ENCODE data around the gene GPC6. TPM values are rescaled to one million over a fixed set of nuclear protein-coding genes. Genes with fewer than 3 reads are reported as not detected.

The GPC6 gene
- total RNA-seq, 4 donors from 2014 or later: 13.7 to 21.7 (median 16.5) TPM

DNA sequence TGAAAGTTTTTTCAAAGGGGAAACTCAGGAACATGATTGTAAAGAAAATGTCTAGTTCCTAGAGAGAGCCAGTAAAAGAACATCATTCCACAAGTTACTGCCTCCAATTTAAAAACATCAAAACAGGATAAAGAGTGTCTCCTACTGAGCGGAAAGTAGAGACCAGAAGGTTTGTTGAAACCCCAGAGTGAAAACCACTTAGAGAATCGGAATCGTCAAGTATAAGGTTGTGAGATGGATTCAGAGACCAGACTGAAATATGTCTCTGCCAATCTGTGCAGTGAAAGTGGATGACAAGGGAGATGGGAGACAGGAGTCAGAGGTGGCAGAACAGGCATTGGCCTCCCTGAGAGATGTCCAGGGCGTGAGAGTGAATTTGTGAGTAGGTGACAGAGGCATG, 133.4 kb downstream of the GPC6 start:
- H3K9me3 ChIP-seq: no peaks in the 10 kb centered on the region
- no peak for TF ChIP-seq POLR2AphosphoS5 (IDR thresholded peaks at IDR 0.05)
- TF ChIP-seq CTCF (IDR thresholded peaks at IDR 0.05): no peak
- no peak for TF ChIP-seq EP300 (IDR thresholded peaks at IDR 0.05)
- TF ChIP-seq POLR2A (IDR thresholded peaks at IDR 0.05): no peak
- H3K36me3 ChIP-seq: no peaks in the 10 kb centered on the region
- H3K27ac ChIP-seq: no peak overlapping the region
- H3K27me3 ChIP-seq: no peaks in the 10 kb centered on the region
- WGBS, 2 donors (ENCODE audit: low coverage in 1 of 2): 98% methylated on average over 4 of the region's 4 CpGs; no CpG with 5 or more reads in 1 of the 2 donors
- ATAC-seq: no peak
- H3K4me3 ChIP-seq: no peak overlapping the region
- H3K4me1 ChIP-seq: no peaks in the 10 kb centered on the region

DNA sequence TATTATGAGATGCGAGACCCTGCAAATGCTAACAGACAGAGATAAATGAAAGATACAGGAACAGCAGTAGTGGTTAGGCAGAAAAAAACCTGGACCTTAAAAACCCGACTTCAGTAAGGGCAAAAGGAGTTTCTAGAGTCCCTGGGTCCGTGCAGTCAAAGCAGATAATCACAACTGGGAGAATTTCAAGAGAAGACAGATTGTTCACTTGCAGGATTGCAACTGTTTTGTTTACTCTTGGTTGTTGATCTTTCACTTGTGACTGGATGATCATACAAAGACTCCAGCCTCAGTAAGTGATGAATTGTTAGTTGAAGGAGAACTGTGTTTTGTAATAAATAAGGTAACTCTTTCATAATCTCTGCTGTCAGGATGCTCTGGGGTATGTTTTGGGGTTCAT, 135.1 kb downstream of the GPC6 start:
- H3K9me3 ChIP-seq: no peaks in the 10 kb centered on the region
- H3K4me1 ChIP-seq: no peaks in the 10 kb centered on the region
- no peaks in the 10 kb centered on the region for H3K36me3 ChIP-seq
- no peaks in the 10 kb centered on the region for H3K27me3 ChIP-seq
- ATAC-seq: no peak
- TF ChIP-seq POLR2AphosphoS5 (IDR thresholded peaks at IDR 0.05): no peak
- no peak overlapping the region for H3K27ac ChIP-seq
- 36 to 43% methylated on average over 3 of the region's 3 CpGs for WGBS, 2 donors (ENCODE audit: low coverage in 1 of 2)
- no peak overlapping the region for H3K4me3 ChIP-seq

GRCh38 chr13:93364166-93364565, 137.6 kb downstream of the GPC6 start:
- Histone ChIP-seq H3K27me3 (no peaks in the 10 kb centered on the region), H3K4me3 (no peak overlapping the region), H3K9me3 (no peaks in the 10 kb centered on the region), H3K4me1 (no peaks in the 10 kb centered on the region), H3K27ac (no peak overlapping the region), H3K36me3 (no peaks in the 10 kb centered on the region)
- ATAC-seq: no peak
- TF ChIP-seq POLR2AphosphoS5 (IDR thresholded peaks at IDR 0.05): no peak
- no peak for TF ChIP-seq CTCF (IDR thresholded peaks at IDR 0.05)
- no peak for TF ChIP-seq EP300 (IDR thresholded peaks at IDR 0.05)
- TF ChIP-seq POLR2A (IDR thresholded peaks at IDR 0.05): no peak
- 76 to 88% methylated on average over 3 to 5 of the region's 5 CpGs for WGBS, 2 donors (ENCODE audit: low coverage in 1 of 2)

DNA sequence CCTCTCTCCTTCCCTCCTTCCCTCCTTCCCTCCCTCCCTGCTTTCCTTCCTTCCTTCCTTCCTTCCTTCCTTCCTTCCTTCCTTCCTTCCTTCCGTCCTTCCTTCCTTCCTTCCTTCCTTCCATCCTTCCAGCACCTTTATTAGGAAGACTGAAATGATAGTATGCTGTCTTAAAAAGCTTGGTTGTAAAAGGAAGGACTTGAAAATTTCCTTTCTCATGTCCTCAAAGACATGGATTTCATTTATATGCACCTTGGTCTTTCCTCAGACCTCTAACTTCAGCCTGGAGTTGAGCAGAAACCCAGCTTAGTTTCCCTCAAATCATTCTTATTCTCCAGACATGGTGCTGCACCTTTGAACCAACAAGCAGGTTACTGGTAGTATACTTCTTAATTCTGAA, 141.7 kb downstream of the GPC6 start:
- WGBS, 2 donors (ENCODE audit: low coverage in 1 of 2): 80% methylated on average over 1 of the region's 1 CpG; no CpG with 5 or more reads in 1 of the 2 donors
- Histone ChIP-seq H3K27ac (no peak overlapping the region), H3K4me1 (no peaks in the 10 kb centered on the region), H3K9me3 (no peaks in the 10 kb centered on the region), H3K4me3 (no peak overlapping the region), H3K36me3 (no peaks in the 10 kb centered on the region), H3K27me3 (no peaks in the 10 kb centered on the region)
- no peak for TF ChIP-seq CTCF (IDR thresholded peaks at IDR 0.05)
- TF ChIP-seq POLR2AphosphoS5 (IDR thresholded peaks at IDR 0.05): no peak
- TF ChIP-seq POLR2A (IDR thresholded peaks at IDR 0.05): no peak
- TF ChIP-seq EP300 (IDR thresholded peaks at IDR 0.05): no peak
- ATAC-seq: no peak

DNA sequence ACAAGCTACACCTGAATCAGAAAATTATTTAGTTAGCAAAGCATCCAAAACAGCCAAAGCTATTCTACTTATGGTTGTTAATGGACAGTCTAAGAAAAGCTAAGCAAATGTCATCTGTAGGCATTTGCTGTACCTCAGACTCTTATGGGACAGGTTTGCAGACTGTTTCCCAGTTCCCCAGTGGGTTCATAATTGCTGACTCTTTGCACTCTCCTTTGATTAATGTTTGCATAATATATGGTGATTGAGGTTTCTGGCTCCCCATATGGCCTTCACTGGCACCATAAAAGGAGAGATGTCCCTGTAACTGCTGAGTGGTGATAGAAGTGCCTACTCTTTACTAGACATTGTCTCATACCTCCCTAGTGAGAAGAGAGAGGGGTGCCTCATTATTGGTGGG, 142.1 kb downstream of the GPC6 start:
- Histone ChIP-seq H3K4me1 (no peaks in the 10 kb centered on the region), H3K27ac (no peak overlapping the region), H3K4me3 (no peak overlapping the region), H3K9me3 (no peaks in the 10 kb centered on the region), H3K36me3 (no peaks in the 10 kb centered on the region), H3K27me3 (no peaks in the 10 kb centered on the region)
- no peak for TF ChIP-seq EP300 (IDR thresholded peaks at IDR 0.05)
- TF ChIP-seq POLR2A (IDR thresholded peaks at IDR 0.05): no peak
- no peak for TF ChIP-seq CTCF (IDR thresholded peaks at IDR 0.05)
- TF ChIP-seq POLR2AphosphoS5 (IDR thresholded peaks at IDR 0.05): no peak
- ATAC-seq: no peak
